Superior temporal gyrus (tissue), 1 donor: Measurements from ENCODE around the gene TAOK1.
"Not testable (repeated sequence)": the region's sequence is repeated elsewhere in the genome, so short reads cannot be mapped to it uniquely, and the experiment has no call there.

Source experiments
- DNase-seq: peaks from one replicate; pipeline ENCODE4 v3.0.0-alpha.2; 2016; ENCODE audit errors: extremely low spot score

Gene TAOK1

GRCh38 chr17:29389982-29390850, at the start of gene TAOK1:
TSS of gene TAOK1 (plus strand) at chr17:29390363. CDS start at chr17:29451549, 61,186 bp downstream.
- peak; percentile 98 for DNase-seq

GRCh38 chr17:29341726-29342125, 48.4 kb upstream of the TAOK1 start:
- DNase-seq, result no peak

DNA sequence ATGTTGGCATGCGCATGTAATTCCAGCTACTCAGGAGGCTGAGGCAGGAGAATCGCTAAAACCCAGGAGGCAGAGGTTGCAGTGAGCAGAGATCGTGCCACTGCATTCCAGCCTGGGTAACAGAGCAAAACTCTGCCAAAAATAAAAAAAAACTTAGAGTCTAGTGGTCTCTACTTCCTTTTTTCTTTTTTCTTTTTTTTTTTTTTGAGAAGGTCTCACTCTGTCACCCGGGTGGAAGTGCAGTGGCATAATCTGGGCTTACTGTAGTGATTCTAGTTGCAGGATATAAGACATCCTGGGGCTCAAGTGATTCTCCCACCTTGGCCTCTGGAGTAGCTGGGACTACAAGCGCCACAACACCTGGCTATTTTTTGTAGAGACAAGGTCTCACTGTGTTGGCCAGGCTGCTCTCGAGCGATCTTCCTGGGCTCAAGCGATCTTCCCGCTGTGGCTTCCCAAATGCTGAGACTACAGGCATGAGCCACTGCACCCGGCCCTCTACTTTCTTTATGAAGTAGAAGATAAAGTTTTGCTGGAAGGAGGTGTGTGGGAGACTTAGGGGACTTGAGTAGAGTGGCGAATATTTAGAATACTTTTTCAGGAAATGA, 47.9 kb upstream of the TAOK1 start:
- DNase-seq, result no peak

DNA sequence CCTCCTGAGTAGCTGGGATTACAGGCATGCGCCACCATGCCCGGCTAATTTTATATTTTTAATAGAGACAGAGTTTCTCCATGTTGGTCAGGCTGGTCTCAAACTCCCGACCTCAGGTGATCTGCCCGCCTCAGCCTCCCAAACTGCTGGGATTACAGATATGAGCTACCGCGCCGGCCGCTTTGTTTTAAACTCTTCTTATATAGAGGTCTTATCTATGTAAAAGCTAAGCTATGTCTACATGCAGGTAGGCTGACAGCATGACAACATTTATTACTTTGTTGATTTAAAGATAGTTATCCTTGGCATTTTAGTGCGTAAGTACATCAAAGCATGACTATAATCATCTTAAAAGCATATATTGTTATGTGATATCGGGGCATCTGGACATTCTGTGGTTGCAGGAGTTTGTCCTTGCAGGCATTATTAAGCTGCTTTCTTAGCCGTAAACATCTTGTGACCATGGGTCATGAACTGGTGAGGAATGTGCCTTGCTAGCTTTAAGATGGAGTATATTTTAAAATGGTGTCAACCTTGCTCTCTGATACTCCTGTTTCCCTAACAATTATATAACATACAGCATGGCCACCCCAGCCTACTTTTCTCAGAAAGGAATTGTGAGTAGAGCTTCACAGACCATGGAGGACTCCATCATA, 45.8 kb upstream of the TAOK1 start:
- no peak for DNase-seq

DNA sequence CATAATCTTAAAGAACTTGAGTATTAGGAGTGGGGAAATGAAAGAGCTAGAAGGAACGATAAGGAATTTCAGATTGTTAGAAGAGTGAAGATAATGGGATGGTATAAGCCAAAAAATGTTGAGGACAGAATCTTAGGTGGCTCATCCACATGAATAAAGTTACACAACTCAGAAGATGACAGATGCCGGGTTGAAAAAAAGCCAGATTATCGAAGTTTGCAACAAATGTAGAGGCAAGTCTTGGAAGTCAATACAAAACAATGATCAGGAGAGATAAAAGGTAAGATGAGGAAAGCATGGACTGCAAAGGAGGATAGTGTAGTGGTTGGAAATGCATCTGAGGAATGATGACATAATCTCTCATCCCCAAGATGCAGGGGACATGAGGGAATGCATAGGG, 45.1 kb upstream of the TAOK1 start:
- no peak for DNase-seq

DNA sequence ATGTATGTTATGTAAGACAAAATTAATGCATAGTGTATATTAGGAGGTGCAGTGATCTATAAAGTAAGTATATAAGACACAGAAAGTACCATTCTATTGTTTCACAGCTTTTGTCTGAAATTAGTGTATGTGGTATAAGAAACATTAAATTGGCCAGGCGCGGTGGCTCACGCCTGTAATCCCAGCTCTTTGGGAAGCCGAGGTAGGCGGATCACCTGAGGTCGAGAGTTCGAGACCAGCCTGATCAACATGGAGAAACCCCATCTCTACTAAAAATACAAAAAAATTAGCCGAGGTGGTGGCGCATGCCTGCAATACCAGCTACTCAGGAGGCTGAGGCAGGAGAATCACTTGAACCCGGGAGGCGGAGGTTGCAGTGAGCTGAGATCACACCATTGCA, 44.7 kb upstream of the TAOK1 start:
- DNase-seq, result not testable (repeated sequence)

- DNase-seq, result no peak
These were observed 43.7 kb upstream of the TAOK1 start for GRCh38 chr17:29346462-29346861.

GRCh38 chr17:29347831-29348629, 42.1 kb upstream of the TAOK1 start:
- no peak for DNase-seq

GRCh38 chr17:29349409-29349808, 40.8 kb upstream of the TAOK1 start:
- DNase-seq, result no peak

DNA sequence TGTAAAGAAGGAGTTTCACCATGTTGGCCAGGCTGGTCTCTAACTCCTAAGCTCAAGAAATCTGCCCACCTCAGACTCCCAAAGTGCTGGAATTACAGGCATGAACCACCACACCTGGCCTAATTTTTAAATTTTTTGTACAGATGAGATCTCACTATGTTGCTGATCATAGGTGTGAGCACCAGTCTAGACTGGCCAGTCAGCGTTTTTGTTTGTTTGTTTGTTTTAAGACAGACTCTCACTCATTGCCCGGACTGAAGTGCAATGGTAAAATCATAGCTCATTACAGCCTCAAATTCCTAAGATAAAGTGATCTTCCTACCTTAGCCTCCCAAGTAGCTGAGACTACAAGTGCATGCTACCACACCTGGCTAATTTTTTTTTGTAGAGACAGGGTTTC, 38.0 kb upstream of the TAOK1 start:
- DNase-seq, result no peak

GRCh38 chr17:29357232-29357631, 32.9 kb upstream of the TAOK1 start:
- no peak for DNase-seq

- no peak for DNase-seq
These were observed 32.3 kb upstream of the TAOK1 start for GRCh38 chr17:29357821-29358232.

DNA sequence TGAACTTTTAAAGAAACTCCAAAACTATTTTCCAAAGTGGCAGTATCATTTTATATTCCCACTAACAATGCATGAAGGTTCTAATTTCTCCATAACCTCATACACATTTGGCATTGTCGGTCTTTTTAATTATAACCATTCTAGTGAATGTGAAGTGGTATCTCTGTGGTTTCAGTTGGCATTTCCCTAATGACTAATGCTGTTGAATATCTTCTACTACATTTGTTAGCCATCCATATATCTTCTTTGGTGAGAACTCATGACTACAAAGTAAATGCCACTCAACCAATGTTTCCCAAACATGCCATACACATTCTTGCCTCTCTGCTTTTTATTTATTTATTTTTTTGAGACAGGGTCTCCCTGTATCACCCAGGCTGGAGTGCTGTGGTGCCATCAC, 31.7 kb upstream of the TAOK1 start:
- no peak for DNase-seq

DNA sequence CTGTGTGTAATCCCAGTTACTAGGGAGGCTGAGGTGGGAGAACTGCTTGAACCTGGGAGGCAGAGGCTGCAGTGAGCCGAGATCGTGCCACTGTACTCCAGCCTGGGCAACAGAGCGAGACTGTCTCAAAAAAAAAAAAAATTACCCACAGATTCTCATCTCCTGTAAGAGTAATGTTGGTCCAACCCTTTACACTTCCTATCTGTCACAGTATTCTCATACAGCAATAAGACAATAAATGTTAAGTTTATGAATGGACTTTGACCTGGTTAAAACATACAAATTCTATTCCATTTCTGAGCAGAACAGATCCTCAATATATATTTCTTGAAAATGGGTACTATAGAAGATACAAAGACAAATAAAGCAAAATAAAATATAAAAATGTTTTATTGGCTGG, 30.4 kb upstream of the TAOK1 start:
- no peak for DNase-seq

- no peak for DNase-seq
These were observed 26.4 kb upstream of the TAOK1 start for GRCh38 chr17:29363716-29364115.

- DNase-seq, result no peak
These were observed 25.5 kb upstream of the TAOK1 start for GRCh38 chr17:29364691-29365090.

GRCh38 chr17:29368161-29368560, 22.0 kb upstream of the TAOK1 start:
- DNase-seq, result no peak

- no peak for DNase-seq
These were observed 21.2 kb upstream of the TAOK1 start for GRCh38 chr17:29368926-29369325.

DNA sequence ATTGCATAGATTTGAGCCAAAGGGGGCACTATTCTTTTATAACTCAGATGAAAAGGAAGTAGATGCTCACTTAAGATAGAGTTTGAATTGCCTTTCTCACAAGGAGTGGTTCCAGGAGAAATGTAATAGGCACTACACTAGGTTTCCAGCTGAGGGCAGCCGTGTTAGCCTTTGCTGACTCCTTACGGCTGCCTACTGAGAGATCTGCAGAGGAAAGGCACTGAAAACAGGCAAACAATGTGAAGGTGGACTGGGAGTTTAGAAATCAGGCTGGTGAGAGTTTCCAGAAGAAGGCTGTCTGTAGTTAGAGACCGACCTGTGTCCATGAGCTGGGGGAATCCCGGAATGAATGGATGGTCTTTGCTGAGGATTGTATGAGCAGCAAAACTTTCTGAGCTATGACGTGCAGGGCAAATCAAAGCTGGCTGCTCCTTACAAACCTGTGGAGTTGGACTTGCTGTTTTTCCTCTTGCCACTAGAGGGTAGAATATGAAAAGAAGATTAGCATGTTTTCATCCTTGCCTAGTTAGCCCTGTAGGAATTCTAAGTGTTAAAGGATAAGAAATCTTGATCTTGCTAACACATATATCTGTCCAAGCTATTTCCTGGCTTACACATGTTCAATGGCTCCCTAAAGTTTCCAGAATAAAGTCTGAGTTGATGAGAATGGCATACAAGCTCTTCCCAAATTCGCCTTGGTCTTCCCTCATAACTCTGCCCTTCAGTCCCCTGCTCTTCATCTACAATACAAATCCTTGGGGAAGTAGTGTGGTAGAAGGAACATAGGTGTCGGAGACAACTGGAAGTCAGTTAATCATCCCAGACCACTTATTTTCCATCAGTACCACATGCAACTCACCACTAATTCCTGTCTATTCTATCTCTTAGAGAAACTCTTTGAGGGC, 20.1 kb upstream of the TAOK1 start:
- peak; percentile 97 for DNase-seq

- DNase-seq, result peak; percentile 96
These were observed 13.4 kb upstream of the TAOK1 start for GRCh38 chr17:29376667-29377270.
